Measurements from ENCODE around the gene PGA4.
"Not testable (repeated sequence)": the region's sequence is repeated elsewhere in the genome, so short reads cannot be mapped to it uniquely, and the experiment has no call there.

Gene PGA4

GRCh38 chr11:61207636-61208310, 14.4 kb upstream of the PGA4 start:
- not testable (repeated sequence) for DNase-seq

- DNase-seq = not testable (repeated sequence)
Measured at GRCh38 chr11:61210629-61211028, 11.5 kb upstream of the PGA4 start.

- not testable (repeated sequence) for DNase-seq
Measured at GRCh38 chr11:61211327-61211952, 10.7 kb upstream of the PGA4 start.

- DNase-seq = not testable (repeated sequence)
Measured at GRCh38 chr11:61212202-61212601, 9.9 kb upstream of the PGA4 start.

GRCh38 chr11:61213711-61214324, 8.3 kb upstream of the PGA4 start:
- DNase-seq = not testable (repeated sequence)

GRCh38 chr11:61218306-61218705, 3.8 kb upstream of the PGA4 start:
- DNase-seq = not testable (repeated sequence)

- DNase-seq = not testable (repeated sequence)
Measured at GRCh38 chr11:61219016-61219415, 3.1 kb upstream of the PGA4 start.

GRCh38 chr11:61222692-61223091, 545 bp downstream of the PGA4 start:
- DNase-seq = not testable (repeated sequence)

- not testable (repeated sequence) for DNase-seq
Measured at GRCh38 chr11:61226457-61227137, 4.5 kb downstream of the PGA4 start.

- not testable (repeated sequence) for DNase-seq
Measured at GRCh38 chr11:61229458-61229857, 7.3 kb downstream of the PGA4 start.

GRCh38 chr11:61231033-61231432, 8.9 kb downstream of the PGA4 start:
- not testable (repeated sequence) for DNase-seq

GRCh38 chr11:61231585-61231984, 9.4 kb downstream of the PGA4 start:
- DNase-seq = not testable (repeated sequence)

- not testable (repeated sequence) for DNase-seq
Measured at GRCh38 chr11:61232548-61233145, 10.5 kb downstream of the PGA4 start.

GRCh38 chr11:61237130-61237529, 15.0 kb downstream of the PGA4 start:
- not testable (repeated sequence) for DNase-seq

GRCh38 chr11:61240288-61240687, 18.1 kb downstream of the PGA4 start:
- DNase-seq = not testable (repeated sequence)

- DNase-seq = not testable (repeated sequence)
Measured at GRCh38 chr11:61240875-61241274, 18.7 kb downstream of the PGA4 start, which contains the start of gene PGA5. PGA5 (plus strand) TSS chr11:61241175; CDS start chr11:61241227, 52 bp downstream.

- DNase-seq = not testable (repeated sequence)
Measured at GRCh38 chr11:61241526-61241925, 19.4 kb downstream of the PGA4 start.

GRCh38 chr11:61245284-61245964, 23.3 kb downstream of the PGA4 start:
- not testable (repeated sequence) for DNase-seq

- not testable (repeated sequence) for DNase-seq
Measured at GRCh38 chr11:61248071-61248470, 25.9 kb downstream of the PGA4 start.

GRCh38 chr11:61249201-61249600, 27.1 kb downstream of the PGA4 start:
- not testable (repeated sequence) for DNase-seq

- not testable (repeated sequence) for DNase-seq
Measured at GRCh38 chr11:61250796-61251765, 28.9 kb downstream of the PGA4 start.
